Hepatocyte (in vitro differentiated cells): ENCODE data around the gene LRRC23. TPM values are rescaled to one million over a fixed set of nuclear protein-coding genes. Genes with fewer than 3 reads are reported as not detected.

Experiments
- DNase-seq: peaks from one replicate; pipeline ENCODE4 v3.0.0-alpha.2; 2016; ENCODE audit warnings: low spot score
- H2AFZ ChIP-seq: fragments of 200-600 bp; sonication (generic); 2 replicates; pipeline ENCODE4 v1.6.0; 2016; ENCODE audit warnings: antibody characterized with exemption, mild to moderate bottlenecking
- H3K27ac ChIP-seq: fragments of 200-600 bp; sonication (generic); 2 replicates; pipeline ENCODE4 v1.5.1; 2016; ENCODE audit warnings: mild to moderate bottlenecking
- H3K27me3 ChIP-seq: fragments of 200-600 bp; sonication (generic); 2 replicates; pipeline ENCODE4 v1.6.1; 2016
- H3K36me3 ChIP-seq: fragments of 200-600 bp; sonication (generic); replicated peaks from 2 replicates; pipeline ENCODE4 v1.5.1; 2016; ENCODE audit warnings: low read depth; ENCODE audit not compliant: insufficient read depth
- H3K4me1 ChIP-seq: fragments of 200-600 bp; sonication (generic); 2 replicates; pipeline ENCODE4 v1.5.1; 2016; ENCODE audit warnings: mild to moderate bottlenecking, moderate library complexity; ENCODE audit not compliant: insufficient read depth
- H3K4me2 ChIP-seq: fragments of 200-600 bp; sonication (generic); 2 replicates; pipeline ENCODE4 v1.6.0; 2016
- H3K4me3 ChIP-seq: fragments of 200-600 bp; sonication (generic); 2 replicates; pipeline ENCODE4 v1.5.1; 2016; ENCODE audit warnings: mild to moderate bottlenecking
- H3K79me2 ChIP-seq: fragments of 200-600 bp; sonication (generic); 2 replicates; pipeline ENCODE4 v1.6.0; 2017; ENCODE audit warnings: mild to moderate bottlenecking
- H3K9me2 ChIP-seq: fragments of 200-600 bp; sonication (generic); replicated peaks from 2 replicates; pipeline ENCODE4 v1.6.0; 2017; ENCODE audit warnings: mild to moderate bottlenecking; ENCODE audit not compliant: insufficient read depth
- H3K9me3 ChIP-seq: fragments of 200-600 bp; sonication (generic); 2 replicates; pipeline ENCODE4 v1.5.1; 2016; ENCODE audit warnings: low read depth, mild to moderate bottlenecking
- H4K20me1 ChIP-seq: fragments of 200-600 bp; sonication (generic); 2 replicates; pipeline ENCODE4 v1.6.0; 2016; ENCODE audit warnings: mild to moderate bottlenecking; ENCODE audit not compliant: insufficient read depth, poor library complexity, severe bottlenecking
- EZH2 ChIP-seq: fragments of 200-600 bp; sonication (generic); IDR thresholded peaks from 2 replicates; pipeline ENCODE4 v1.6.1; 2016; ENCODE audit warnings: antibody characterized with exemption, mild to moderate bottlenecking, borderline replicate concordance
- EZH2phosphoT487 ChIP-seq: fragments of 200-600 bp; sonication (generic); IDR thresholded peaks from one replicate; pipeline ENCODE4 v1.6.1; 2018; ENCODE audit warnings: antibody characterized with exemption, mild to moderate bottlenecking, low read depth, moderate library complexity; ENCODE audit not compliant: unreplicated experiment, severe bottlenecking
- WGBS: methylation state at CpG from one replicate; pipeline ENCODE4 v1.1.6; 2016; ENCODE audit warnings: low lambda C conversion rate; ENCODE audit errors: missing lambda C conversion rate; 5-methylcytosine and 5-hydroxymethylcytosine counted together
- polyA plus RNA-seq: library from polyadenylated mRNA; unstranded; fragments of >200 nt; fragmentation: Nextera tagmentation; extraction: Ambion mirVana; gene quantifications from 2 replicates; pipeline ENCODE4 v1.2.1, GENCODE V29; 2016
- total RNA-seq: library from RNA; depleted of rRNA; stranded (reverse); fragments of >200 nt; gene quantifications from 2 replicates; pipeline ENCODE4 v1.2.3, GENCODE V29; 2014
- TF ChIP-seq, protein P1 (sequence below): fragments of 200-600 bp; sonication (generic); IDR thresholded peaks from 2 replicates; pipeline ENCODE4 v1.5.1; 2016; ENCODE audit warnings: antibody characterized with exemption, mild to moderate bottlenecking; ENCODE audit not compliant: poor library complexity

The LRRC23 gene, protein sequence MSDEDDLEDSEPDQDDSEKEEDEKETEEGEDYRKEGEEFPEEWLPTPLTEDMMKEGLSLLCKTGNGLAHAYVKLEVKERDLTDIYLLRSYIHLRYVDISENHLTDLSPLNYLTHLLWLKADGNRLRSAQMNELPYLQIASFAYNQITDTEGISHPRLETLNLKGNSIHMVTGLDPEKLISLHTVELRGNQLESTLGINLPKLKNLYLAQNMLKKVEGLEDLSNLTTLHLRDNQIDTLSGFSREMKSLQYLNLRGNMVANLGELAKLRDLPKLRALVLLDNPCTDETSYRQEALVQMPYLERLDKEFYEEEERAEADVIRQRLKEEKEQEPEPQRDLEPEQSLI
- total RNA-seq (8.2 and 9.3 TPM in 2 replicates), polyA plus RNA-seq (9.9 and 12.9 TPM in 2 replicates)

DNA sequence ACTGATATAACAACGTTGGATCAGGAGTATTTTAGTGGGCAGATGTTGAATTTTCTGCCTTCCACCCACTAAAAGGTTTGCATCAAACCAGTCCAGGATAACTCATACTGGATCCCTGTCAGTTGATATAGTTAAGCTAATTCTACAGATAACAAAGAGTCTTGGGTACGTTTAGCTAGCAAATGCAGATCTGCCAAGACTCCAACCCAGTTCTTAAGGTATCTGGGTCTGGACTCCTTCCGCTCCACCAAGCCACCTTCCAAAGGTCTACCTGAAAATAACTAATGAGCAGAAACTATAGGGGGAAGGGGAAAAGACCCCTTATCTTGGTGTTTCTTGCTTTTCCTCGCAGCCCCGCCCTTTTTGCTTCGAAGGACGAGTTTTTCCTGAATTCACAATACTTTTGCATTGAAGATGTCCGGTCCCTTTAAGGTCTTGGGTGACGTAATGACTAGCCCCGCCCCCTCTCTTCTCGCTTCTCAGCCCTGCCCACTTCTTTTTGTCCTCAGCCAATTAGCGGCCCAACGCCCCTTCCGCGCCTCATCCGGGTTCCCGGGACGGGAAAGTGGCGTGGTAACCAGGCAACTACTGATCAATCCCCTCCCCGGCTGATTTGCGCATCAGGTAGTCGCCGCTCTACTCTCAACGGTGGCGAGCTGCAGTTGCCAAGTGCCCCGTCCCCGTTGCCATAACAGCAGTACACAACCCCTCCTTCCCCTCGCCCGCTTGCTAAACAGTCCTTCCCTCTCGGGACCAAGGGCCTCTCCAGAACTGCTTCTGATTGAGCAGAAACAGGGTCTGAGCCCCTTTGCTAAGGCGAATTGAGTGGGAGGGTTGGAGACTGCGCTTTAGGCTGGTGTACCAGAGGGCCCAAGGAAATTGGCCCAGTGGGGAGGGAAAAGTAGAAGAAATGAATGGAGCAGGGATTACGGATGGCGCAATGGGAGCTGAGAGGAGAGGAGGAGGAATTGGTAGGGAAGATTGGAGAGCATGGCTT lies at the start of gene LRRC23:
Gene LRRC23 (plus strand): TSS at position 543 of the 997 bp plus-strand sequence. CDS start 812 bp downstream, outside the sequence.
- TF ChIP-seq EZH2 (no peak), EZH2phosphoT487 (no peak)
- TF ChIP-seq, protein P1, sequence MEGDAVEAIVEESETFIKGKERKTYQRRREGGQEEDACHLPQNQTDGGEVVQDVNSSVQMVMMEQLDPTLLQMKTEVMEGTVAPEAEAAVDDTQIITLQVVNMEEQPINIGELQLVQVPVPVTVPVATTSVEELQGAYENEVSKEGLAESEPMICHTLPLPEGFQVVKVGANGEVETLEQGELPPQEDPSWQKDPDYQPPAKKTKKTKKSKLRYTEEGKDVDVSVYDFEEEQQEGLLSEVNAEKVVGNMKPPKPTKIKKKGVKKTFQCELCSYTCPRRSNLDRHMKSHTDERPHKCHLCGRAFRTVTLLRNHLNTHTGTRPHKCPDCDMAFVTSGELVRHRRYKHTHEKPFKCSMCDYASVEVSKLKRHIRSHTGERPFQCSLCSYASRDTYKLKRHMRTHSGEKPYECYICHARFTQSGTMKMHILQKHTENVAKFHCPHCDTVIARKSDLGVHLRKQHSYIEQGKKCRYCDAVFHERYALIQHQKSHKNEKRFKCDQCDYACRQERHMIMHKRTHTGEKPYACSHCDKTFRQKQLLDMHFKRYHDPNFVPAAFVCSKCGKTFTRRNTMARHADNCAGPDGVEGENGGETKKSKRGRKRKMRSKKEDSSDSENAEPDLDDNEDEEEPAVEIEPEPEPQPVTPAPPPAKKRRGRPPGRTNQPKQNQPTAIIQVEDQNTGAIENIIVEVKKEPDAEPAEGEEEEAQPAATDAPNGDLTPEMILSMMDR = no peak
- no peaks in the 10 kb centered on the region for H4K20me1 ChIP-seq
- peak within 1 kb of the TSS; percentile 88 for H3K4me2 ChIP-seq
- peak within 1 kb of the TSS; percentile 89 for H2AFZ ChIP-seq
- no peaks in the 10 kb centered on the region for H3K9me3 ChIP-seq
- no peaks in the 10 kb centered on the region for H3K79me2 ChIP-seq
- H3K9me2 ChIP-seq = no peaks in the 10 kb centered on the region
- H3K4me1 ChIP-seq = peaks cover 8% of the 10 kb centered on the region
- H3K4me3 ChIP-seq = peak within 1 kb of the TSS; percentile 56
- 6% methylated on average over 34 of the region's 34 CpGs for WGBS
- DNase-seq = peak; percentile 98
- H3K27me3 ChIP-seq = no peaks in the 10 kb centered on the region
- H3K27ac ChIP-seq = peak within 1 kb of the TSS; percentile 74
- no peaks in the 10 kb centered on the region for H3K36me3 ChIP-seq

DNA sequence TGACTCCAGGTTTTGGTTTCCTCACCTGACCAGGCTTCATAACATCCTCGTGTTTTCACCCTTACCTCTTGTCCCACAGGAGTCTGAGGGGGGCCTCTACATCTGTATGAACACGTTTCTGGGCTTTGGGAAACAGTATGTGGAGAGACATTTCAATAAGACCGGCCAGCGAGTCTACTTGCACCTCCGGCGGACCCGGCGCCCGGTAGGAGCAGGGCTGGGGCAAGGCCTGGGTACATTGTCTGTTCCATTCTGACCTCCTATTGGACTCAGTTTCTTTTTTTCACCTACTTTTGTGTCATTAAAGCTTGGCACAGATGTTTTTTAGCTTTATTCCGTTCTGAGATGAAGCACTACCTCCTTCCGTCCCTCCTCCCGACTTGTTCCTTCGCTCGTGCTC lies 49.3 kb upstream of the LRRC23 start:
- H3K27me3 ChIP-seq = no peaks in the 10 kb centered on the region
- TF ChIP-seq EZH2phosphoT487 (no peak), EZH2 (no peak)
- TF ChIP-seq, protein P1 = no peak
- no peak overlapping the region for H3K4me3 ChIP-seq
- no peak overlapping the region for H3K27ac ChIP-seq
- H3K4me1 ChIP-seq = peaks cover 11% of the 10 kb centered on the region
- H3K79me2 ChIP-seq = peaks cover 27% of the 10 kb centered on the region
- no peaks in the 10 kb centered on the region for H3K36me3 ChIP-seq
- WGBS = 94% methylated on average over 14 of the region's 14 CpGs
- H3K9me3 ChIP-seq = no peaks in the 10 kb centered on the region
- no peaks in the 10 kb centered on the region for H4K20me1 ChIP-seq
- H3K9me2 ChIP-seq = no peaks in the 10 kb centered on the region
- no peak overlapping the region for H3K4me2 ChIP-seq
- no peak overlapping the region for H2AFZ ChIP-seq
- DNase-seq = no peak

DNA sequence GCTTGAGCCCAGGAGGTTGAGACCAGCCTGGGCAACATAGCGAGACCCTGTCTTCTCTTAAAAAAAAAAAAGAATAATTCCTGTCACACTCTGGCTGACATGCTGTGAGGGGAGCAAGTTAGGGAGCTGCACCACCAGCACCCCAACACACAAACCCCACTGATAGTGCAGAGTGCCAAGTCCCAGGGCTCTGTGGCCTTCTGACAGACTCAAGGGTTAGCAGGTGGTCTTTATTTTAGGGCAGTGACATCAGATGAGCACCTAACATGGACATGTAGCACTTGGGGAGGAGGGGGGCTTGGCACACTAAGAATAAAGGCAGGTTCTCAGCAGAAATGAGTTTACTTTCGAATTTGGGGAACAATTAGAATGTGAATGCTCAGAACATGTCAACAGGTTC lies 45.8 kb upstream of the LRRC23 start:
- Histone ChIP-seq H3K79me2 (peaks cover 21% of the 10 kb centered on the region), H3K36me3 (no peaks in the 10 kb centered on the region), H3K27me3 (no peaks in the 10 kb centered on the region), H2AFZ (no peak overlapping the region), H3K4me1 (peaks cover 1% of the 10 kb centered on the region), H4K20me1 (no peaks in the 10 kb centered on the region), H3K27ac (no peak overlapping the region), H3K4me3 (no peak overlapping the region), H3K4me2 (no peak overlapping the region), H3K9me2 (no peaks in the 10 kb centered on the region), H3K9me3 (no peaks in the 10 kb centered on the region)
- no peak for DNase-seq
- 92% methylated on average over 2 of the region's 2 CpGs for WGBS
- TF ChIP-seq, protein P1 = no peak
- TF ChIP-seq EZH2phosphoT487 (no peak), EZH2 (no peak)
